ENCODE measurements around the gene GLIS1.

GRCh38 chr1:53606197-53606596, 132.8 kb downstream of the GLIS1 start:
- TF ChIP-seq CTCF (IDR thresholded peaks at IDR 0.05; ENCODE audit: insufficient read depth, low read depth, low read length) (no peak), EZH2 (IDR thresholded peaks at IDR 0.05; ENCODE audit: insufficient read depth, low read length) (no peak)
